Measurements from ENCODE around the gene POLE.

- TF ChIP-seq CTCF (IDR thresholded peaks at IDR 0.05) (no peak), POLR2A (IDR thresholded peaks at IDR 0.05) (no peak)
Observed at GRCh38 chr12:132587781-132588180, 99.4 kb downstream of the POLE start.

All from lower leg skin (tissue), 3 donors.